A549 (cell line): Measurements from ENCODE around the gene ZKSCAN1. TPM values are rescaled to one million over a fixed set of nuclear protein-coding genes. Genes with fewer than 3 reads are reported as not detected.

Experiments
- ATAC-seq, 2 experiments: fragments of 200-7000 bp in 1 of 2; fragments of >200 bp in 1 of 2; cut with Nextera tagmentation in 1 of 2; cut with Tn5 transposase in 1 of 2; 3 replicates each; pipeline versions ENCODE4 v1.8.0 to v1.9.1; 2018 to 2020; ENCODE audit warnings: mild to moderate bottlenecking in 1 of 2, moderate library complexity in 1 of 2
- CTCF ChIA-PET: fragments of 300-600 bp; sonication (Branson Sonifier 250); formaldehyde crosslinking; extraction: SDS; loops from one replicate; lab custom pipeline; 2021; ENCODE audit warnings: antibody characterized with exemption, inconsistent platforms; lab: Yijun Ruan, JAX
- POLR2A ChIA-PET: fragments of 350-600 bp; formaldehyde crosslinking; extraction: SDS; loops from one replicate; lab custom pipeline; 2021; ENCODE audit warnings: antibody characterized with exemption, inconsistent platforms; lab: Yijun Ruan, JAX
- DNase-seq, 2 experiments: peaks; one replicate each; pipeline versions ENCODE4 v3.0.0 to v3.0.0-alpha.2; 2011 to 2016; ENCODE audit warnings: low read depth in 1 of 2, low spot score in 1 of 2
- FAIRE-seq: peaks from 2 replicates; lab custom pipeline; 2011; peaks lifted over from hg19 to GRCh38; lab: Jason Lieb, UNC
- H3K27ac ChIP-seq, 2 experiments: fragments of >200 bp; sonication (Bioruptor Twin); formaldehyde crosslinking; 3 replicates each; pipeline ENCODE4 v1.5.1; 2016 to 2017
- H3K4me1 ChIP-seq: fragments of >200 bp; sonication (Bioruptor Twin); formaldehyde crosslinking; 3 replicates; pipeline ENCODE4 v1.6.1; 2016
- H3K4me2 ChIP-seq: fragments of >200 bp; sonication (Bioruptor Twin); formaldehyde crosslinking; 3 replicates; pipeline ENCODE4 v1.6.1; 2016
- H3K4me3 ChIP-seq: fragments of >200 bp; sonication (Bioruptor Twin); formaldehyde crosslinking; 3 replicates; pipeline ENCODE4 v1.5.1; 2016
- H3K9me3 ChIP-seq: fragments of >200 bp; sonication (Bioruptor Twin); formaldehyde crosslinking; 3 replicates; pipeline ENCODE4 v1.6.1; 2016
- CHD2 ChIP-seq: fragments of 150-350 bp; IDR thresholded peaks from 2 replicates; pipeline ENCODE4 v1.6.1; 2014; ENCODE audit warnings: low read length; ENCODE audit not compliant: partially characterized antibody
- CHD4 ChIP-seq: fragments of 200-600 bp; sonication (generic); IDR thresholded peaks from 2 replicates; pipeline ENCODE4 v1.6.1; 2016; ENCODE audit warnings: antibody characterized with exemption, mild to moderate bottlenecking, borderline replicate concordance
- ELK1 ChIP-seq: fragments of 150-350 bp; IDR thresholded peaks from 2 replicates; pipeline ENCODE4 v1.6.1; 2014; ENCODE audit warnings: low read depth, mild to moderate bottlenecking, low read length
- FOSB ChIP-seq: fragments of 250-450 bp; sonication (Bioruptor Pico); IDR thresholded peaks from 2 replicates; pipeline ENCODE4 v1.5.0; 2020; ENCODE audit warnings: mild to moderate bottlenecking, moderate library complexity
- FOSL2 ChIP-seq, 2 experiments: fragments of 450-650 bp in 1 of 2; fragments of >200 bp in 1 of 2; sonication (Bioruptor Twin) in 1 of 2; formaldehyde crosslinking; IDR thresholded peaks; 2 replicates each; pipeline versions ENCODE4 v1.5.0 to v1.6.1; 2016 to 2020; ENCODE audit warnings: mild to moderate bottlenecking in 1 of 2, moderate library complexity in 1 of 2
- GATA3 ChIP-seq: IDR thresholded peaks from 2 replicates; pipeline ENCODE4 v1.6.1; 2012; ENCODE audit warnings: borderline replicate concordance
- HEYL ChIP-seq: fragments of 250-450 bp; sonication (Bioruptor Pico); IDR thresholded peaks from 2 replicates; pipeline ENCODE4 v1.8.0; 2021; ENCODE audit warnings: mild to moderate bottlenecking, moderate library complexity
- HOXB13 ChIP-seq: fragments of 250-450 bp; sonication (Bioruptor Pico); IDR thresholded peaks from 2 replicates; pipeline ENCODE4 v1.5.0; 2020; ENCODE audit warnings: low read depth, mild to moderate bottlenecking, moderate library complexity
- HOXB5 ChIP-seq: fragments of 250-450 bp; sonication (Bioruptor Pico); IDR thresholded peaks from 2 replicates; pipeline ENCODE4 v1.5.0; 2020; ENCODE audit warnings: mild to moderate bottlenecking, moderate library complexity
- JUN ChIP-seq, 2 experiments: fragments of >200 bp; sonication (Bioruptor Twin); formaldehyde crosslinking; IDR thresholded peaks; 2 replicates in 1 of 2; 3 replicates in 1 of 2; pipeline ENCODE4 v1.6.1; 2016 to 2017
- JUNB ChIP-seq: fragments of >200 bp; sonication (Bioruptor Twin); formaldehyde crosslinking; IDR thresholded peaks from 2 replicates; pipeline ENCODE4 v1.6.1; 2016
- KDM5A ChIP-seq: fragments of 200-600 bp; sonication (generic); IDR thresholded peaks from 2 replicates; pipeline ENCODE4 v1.6.1; 2016; ENCODE audit warnings: antibody characterized with exemption, mild to moderate bottlenecking
- MAX ChIP-seq: IDR thresholded peaks from 2 replicates; pipeline ENCODE4 v1.6.1; 2012
- MYC ChIP-seq: IDR thresholded peaks from 2 replicates; pipeline ENCODE4 v1.6.1; 2012; ENCODE audit warnings: mild to moderate bottlenecking, inconsistent platforms, low read length, improper control_type of control experiment, borderline replicate concordance
- RAD21 ChIP-seq, 2 experiments: fragments of >200 bp in 1 of 2; sonication (Bioruptor Twin) in 1 of 2; formaldehyde crosslinking in 1 of 2; IDR thresholded peaks in 1 of 2; conservative IDR thresholded peaks in 1 of 2; 2 replicates in 1 of 2; 3 replicates in 1 of 2; pipeline ENCODE4 v1.6.1; 2012 to 2018; ENCODE audit warnings: inconsistent platforms in 1 of 2
- RFX5 ChIP-seq: fragments of 450-650 bp; IDR thresholded peaks from 2 replicates; pipeline ENCODE4 v1.7.1; 2014; ENCODE audit warnings: antibody characterized with exemption, mild to moderate bottlenecking, moderate library complexity
- RNF2 ChIP-seq: fragments of 200-600 bp; sonication (generic); IDR thresholded peaks from 2 replicates; pipeline ENCODE4 v1.6.1; 2016; ENCODE audit warnings: low read depth, mild to moderate bottlenecking, antibody characterized with exemption, moderate library complexity, borderline replicate concordance
- SREBF2 ChIP-seq: fragments of 450-650 bp; IDR thresholded peaks from 2 replicates; pipeline ENCODE4 v1.6.1; 2014; ENCODE audit warnings: mild to moderate bottlenecking, moderate library complexity
- ZFP36 ChIP-seq: fragments of 450-650 bp; IDR thresholded peaks from 2 replicates; pipeline ENCODE4 v1.6.1; 2014; ENCODE audit warnings: borderline replicate concordance; ENCODE audit not compliant: partially characterized antibody
- ZSCAN20 ChIP-seq: fragments of 250-450 bp; sonication (Bioruptor Pico); IDR thresholded peaks from 2 replicates; pipeline ENCODE4 v1.8.0; 2022; ENCODE audit warnings: mild to moderate bottlenecking, moderate library complexity
- WGBS: methylation state at CpG from one replicate; pipeline ENCODE4 v1.1.6; 2017; ENCODE audit errors: missing lambda C conversion rate; 5-methylcytosine and 5-hydroxymethylcytosine counted together
- polyA plus RNA-seq, 4 experiments: library from polyadenylated mRNA; depleted of rRNA in 3 of 4; stranded (reverse); fragments of >200 nt; fragmentation: RNase III in 1 of 4; extraction: RNeasy Plus Mini Kit Qiagen cat#74134 plus additional on column Dnase treatment in 1 of 4; gene quantifications; 2 replicates in 3 of 4; 3 replicates in 1 of 4; pipeline ENCODE4 v1.2.3, GENCODE V29; 2011 to 2017
- TF ChIP-seq, protein P1 (sequence below): fragments of 200-600 bp; sonication (generic); IDR thresholded peaks from 2 replicates; pipeline ENCODE4 v1.6.1; 2016; ENCODE audit warnings: antibody characterized with exemption, mild to moderate bottlenecking, moderate library complexity
- TF ChIP-seq, protein P2 (sequence below): fragments of >200 bp; sonication (Bioruptor Twin); formaldehyde crosslinking; IDR thresholded peaks from 2 replicates; pipeline ENCODE4 v1.6.1; 2016
- TF ChIP-seq, protein P3 (sequence below): fragments of >200 bp; sonication (Bioruptor Twin); formaldehyde crosslinking; IDR thresholded peaks from 3 replicates; pipeline ENCODE4 v1.5.1; 2016

ZKSCAN1 gene
- polyA plus RNA-seq, 2 of the 4 experiments (the other 2 are of a cell fraction): 11.4 to 23.9 TPM

GRCh38 chr7:99994819-99995218 is 20.6 kb upstream of the ZKSCAN1 start:
- Histone ChIP-seq H3K27ac (peak overlapping the region in 1 of 2 experiments; percentile 68; a peak in 2 of 6 replicates), H3K9me3 (no peaks in the 10 kb centered on the region), H3K4me1 (no peaks in the 10 kb centered on the region), H3K4me2 (peak overlapping the region; percentile 64; the same call in 1 of the 3 replicates), H3K4me3 (no peak overlapping the region)
- ATAC-seq: no peak
- whole genome bisulfite sequencing: 68% methylated on average over 8 of the region's 8 CpGs
- POLR2A ChIA-PET: interaction anchor here (1.2 to 1.3 kb wide), 2 partner anchors 75 to 363 kb away, joined by 3 to 4 read pairs; partner anchors contain the start of gene TRIM4
- no peak for FAIRE-seq
- CTCF ChIA-PET: interaction anchor here (0.6 to 10.1 kb wide), 20 partner anchors 10 to 489 kb away, joined by 3 to 155 read pairs (median 5); partner anchors contain the start of genes AZGP1, ZKSCAN1 and ZSCAN21
- no peak for DNase-seq
- TF ChIP-seq FOSL2 (IDR thresholded peaks at IDR 0.05) (no peak), FOSL2 (CRISPR knock-in tag; IDR thresholded peaks at IDR 0.05) (no peak), ZSCAN20 (CRISPR knock-in tag) (no peak), SREBF2 (no peak), ELK1 (no peak), ZFP36 (no peak), CHD4 (no peak), MAX (no peak), HOXB13 (no peak), RNF2 (no peak), KDM5A (no peak)
- TF ChIP-seq, protein P1, sequence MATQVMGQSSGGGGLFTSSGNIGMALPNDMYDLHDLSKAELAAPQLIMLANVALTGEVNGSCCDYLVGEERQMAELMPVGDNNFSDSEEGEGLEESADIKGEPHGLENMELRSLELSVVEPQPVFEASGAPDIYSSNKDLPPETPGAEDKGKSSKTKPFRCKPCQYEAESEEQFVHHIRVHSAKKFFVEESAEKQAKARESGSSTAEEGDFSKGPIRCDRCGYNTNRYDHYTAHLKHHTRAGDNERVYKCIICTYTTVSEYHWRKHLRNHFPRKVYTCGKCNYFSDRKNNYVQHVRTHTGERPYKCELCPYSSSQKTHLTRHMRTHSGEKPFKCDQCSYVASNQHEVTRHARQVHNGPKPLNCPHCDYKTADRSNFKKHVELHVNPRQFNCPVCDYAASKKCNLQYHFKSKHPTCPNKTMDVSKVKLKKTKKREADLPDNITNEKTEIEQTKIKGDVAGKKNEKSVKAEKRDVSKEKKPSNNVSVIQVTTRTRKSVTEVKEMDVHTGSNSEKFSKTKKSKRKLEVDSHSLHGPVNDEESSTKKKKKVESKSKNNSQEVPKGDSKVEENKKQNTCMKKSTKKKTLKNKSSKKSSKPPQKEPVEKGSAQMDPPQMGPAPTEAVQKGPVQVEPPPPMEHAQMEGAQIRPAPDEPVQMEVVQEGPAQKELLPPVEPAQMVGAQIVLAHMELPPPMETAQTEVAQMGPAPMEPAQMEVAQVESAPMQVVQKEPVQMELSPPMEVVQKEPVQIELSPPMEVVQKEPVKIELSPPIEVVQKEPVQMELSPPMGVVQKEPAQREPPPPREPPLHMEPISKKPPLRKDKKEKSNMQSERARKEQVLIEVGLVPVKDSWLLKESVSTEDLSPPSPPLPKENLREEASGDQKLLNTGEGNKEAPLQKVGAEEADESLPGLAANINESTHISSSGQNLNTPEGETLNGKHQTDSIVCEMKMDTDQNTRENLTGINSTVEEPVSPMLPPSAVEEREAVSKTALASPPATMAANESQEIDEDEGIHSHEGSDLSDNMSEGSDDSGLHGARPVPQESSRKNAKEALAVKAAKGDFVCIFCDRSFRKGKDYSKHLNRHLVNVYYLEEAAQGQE: no peak
- TF ChIP-seq, protein P2, sequence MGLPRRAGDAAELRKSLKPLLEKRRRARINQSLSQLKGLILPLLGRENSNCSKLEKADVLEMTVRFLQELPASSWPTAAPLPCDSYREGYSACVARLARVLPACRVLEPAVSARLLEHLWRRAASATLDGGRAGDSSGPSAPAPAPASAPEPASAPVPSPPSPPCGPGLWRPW: no peak

DNA sequence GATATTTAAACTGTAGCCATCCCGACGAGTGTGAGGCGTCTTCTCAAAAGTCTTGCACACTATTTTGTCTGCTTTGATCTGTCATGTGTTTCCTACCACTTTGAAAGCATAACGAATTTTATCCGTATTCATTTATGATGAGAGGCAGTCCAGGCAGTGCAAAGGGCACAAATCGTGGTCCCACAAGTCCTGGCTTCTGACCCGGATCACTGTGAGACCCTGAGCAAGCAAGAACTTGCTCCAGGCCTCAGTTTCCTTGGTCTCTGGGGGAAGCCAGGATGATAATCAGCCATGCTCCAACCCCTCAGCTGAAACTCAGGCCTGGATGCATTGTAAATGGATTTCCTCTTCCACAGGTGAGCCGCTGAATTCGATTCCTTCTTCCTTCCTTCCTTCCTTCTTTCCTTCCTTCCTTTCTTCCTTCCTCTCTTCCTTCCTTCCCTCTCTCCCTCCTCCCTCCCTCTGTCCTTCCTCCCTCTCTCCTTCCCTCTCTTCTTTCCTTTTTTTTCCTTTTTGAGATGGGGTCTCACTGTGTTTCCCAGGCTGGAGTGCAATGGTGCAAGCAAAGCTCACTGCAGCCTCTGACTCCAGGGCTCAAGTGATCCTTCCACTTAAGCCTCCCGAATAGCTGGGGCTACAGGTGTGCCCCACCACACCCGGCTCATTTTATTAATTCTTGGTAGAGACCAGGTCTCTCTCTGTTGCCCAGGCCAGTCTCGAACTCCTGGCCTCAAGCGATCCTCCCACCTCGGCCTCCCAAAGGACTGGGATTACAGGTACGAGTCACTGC is 18.4 kb upstream of the ZKSCAN1 start:
- POLR2A ChIA-PET: interaction anchor here (1.3 kb wide), 1 partner anchor 18 kb away, joined by 3 read pairs; no protein-coding TSS in a partner anchor
- H3K4me2 ChIP-seq: no peak overlapping the region
- TF ChIP-seq FOSB (CRISPR knock-in tag) (no peak), JUN (IDR thresholded peaks at IDR 0.05) (no peak), HEYL (CRISPR knock-in tag) (no peak), RAD21 (conservative IDR thresholded peaks at IDR 0.05 in 1 of 2, IDR thresholded peaks at IDR 0.05 in 1 of 2) (no peak), CHD2 (no peak), GATA3 (no peak), RFX5 (no peak), ELK1 (no peak), JUNB (no peak), HOXB5 (no peak), MYC (no peak)
- TF ChIP-seq, protein P3, sequence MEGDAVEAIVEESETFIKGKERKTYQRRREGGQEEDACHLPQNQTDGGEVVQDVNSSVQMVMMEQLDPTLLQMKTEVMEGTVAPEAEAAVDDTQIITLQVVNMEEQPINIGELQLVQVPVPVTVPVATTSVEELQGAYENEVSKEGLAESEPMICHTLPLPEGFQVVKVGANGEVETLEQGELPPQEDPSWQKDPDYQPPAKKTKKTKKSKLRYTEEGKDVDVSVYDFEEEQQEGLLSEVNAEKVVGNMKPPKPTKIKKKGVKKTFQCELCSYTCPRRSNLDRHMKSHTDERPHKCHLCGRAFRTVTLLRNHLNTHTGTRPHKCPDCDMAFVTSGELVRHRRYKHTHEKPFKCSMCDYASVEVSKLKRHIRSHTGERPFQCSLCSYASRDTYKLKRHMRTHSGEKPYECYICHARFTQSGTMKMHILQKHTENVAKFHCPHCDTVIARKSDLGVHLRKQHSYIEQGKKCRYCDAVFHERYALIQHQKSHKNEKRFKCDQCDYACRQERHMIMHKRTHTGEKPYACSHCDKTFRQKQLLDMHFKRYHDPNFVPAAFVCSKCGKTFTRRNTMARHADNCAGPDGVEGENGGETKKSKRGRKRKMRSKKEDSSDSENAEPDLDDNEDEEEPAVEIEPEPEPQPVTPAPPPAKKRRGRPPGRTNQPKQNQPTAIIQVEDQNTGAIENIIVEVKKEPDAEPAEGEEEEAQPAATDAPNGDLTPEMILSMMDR: no peak

More for the DNA sequence above, 18.4 kb upstream of the ZKSCAN1 start:
- Histone ChIP-seq H3K4me1 (no peaks in the 10 kb centered on the region), H3K27ac (no peak overlapping the region), H3K4me3 (no peak overlapping the region), H3K9me3 (no peaks in the 10 kb centered on the region)
- FAIRE-seq (no peak), DNase-seq (no peak), ATAC-seq (no peak)
- CTCF ChIA-PET: interaction anchor here (0.7 to 10.1 kb wide), 4 partner anchors 18 to 87 kb away, joined by 3 to 128 read pairs (median 44); partner anchors contain the start of genes AZGP1 and ZSCAN21
- WGBS: 71% methylated on average over 15 of the region's 15 CpGs
